ENCODE data around the gene ADCY2. TPM values are rescaled to one million over a fixed set of nuclear protein-coding genes. Genes with fewer than 3 reads are reported as not detected.

The ADCY2 gene
- total RNA-seq, 1 experiment from 2014 or later = not detected

GRCh38 chr5:7650755-7651154 lies 254.8 kb downstream of the ADCY2 start:
- no peak for DNase-seq (ENCODE audit: extremely low read depth, low read depth)

- no peak for DNase-seq (ENCODE audit: extremely low read depth, low read depth)
Measured at GRCh38 chr5:7653046-7653445, 257.1 kb downstream of the ADCY2 start.

GRCh38 chr5:7657153-7657552 lies 261.2 kb downstream of the ADCY2 start:
- DNase-seq (ENCODE audit: extremely low read depth, low read depth) = no peak

- DNase-seq (ENCODE audit: extremely low read depth, low read depth) = no peak
Measured at GRCh38 chr5:7659420-7659819, 263.5 kb downstream of the ADCY2 start.

DNA sequence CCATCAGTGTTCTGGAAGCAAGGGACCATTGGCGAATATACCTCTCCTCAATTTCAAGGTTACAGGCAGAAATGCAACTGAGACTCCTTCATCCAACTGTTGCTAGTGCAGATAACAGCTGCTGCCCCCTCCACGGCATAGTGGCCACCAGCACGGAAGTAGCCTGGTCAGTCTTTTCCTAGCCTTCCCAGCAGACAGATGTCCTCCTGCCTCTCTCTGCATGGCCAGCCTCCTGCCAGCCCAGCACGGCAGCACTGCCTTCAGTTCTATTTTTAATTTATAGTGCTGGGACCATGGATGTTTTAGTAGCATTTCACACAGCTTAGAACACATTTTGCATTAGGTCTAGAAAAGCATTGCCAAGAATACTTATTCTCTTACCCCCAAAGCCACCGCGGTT lies 266.4 kb downstream of the ADCY2 start:
- no peak for DNase-seq (ENCODE audit: extremely low read depth, low read depth)

GRCh38 chr5:7663808-7664207 lies 267.9 kb downstream of the ADCY2 start:
- no peak for DNase-seq (ENCODE audit: extremely low read depth, low read depth)

- DNase-seq (ENCODE audit: extremely low read depth, low read depth) = no peak
Measured at GRCh38 chr5:7664208-7664607, 268.3 kb downstream of the ADCY2 start.

DNA sequence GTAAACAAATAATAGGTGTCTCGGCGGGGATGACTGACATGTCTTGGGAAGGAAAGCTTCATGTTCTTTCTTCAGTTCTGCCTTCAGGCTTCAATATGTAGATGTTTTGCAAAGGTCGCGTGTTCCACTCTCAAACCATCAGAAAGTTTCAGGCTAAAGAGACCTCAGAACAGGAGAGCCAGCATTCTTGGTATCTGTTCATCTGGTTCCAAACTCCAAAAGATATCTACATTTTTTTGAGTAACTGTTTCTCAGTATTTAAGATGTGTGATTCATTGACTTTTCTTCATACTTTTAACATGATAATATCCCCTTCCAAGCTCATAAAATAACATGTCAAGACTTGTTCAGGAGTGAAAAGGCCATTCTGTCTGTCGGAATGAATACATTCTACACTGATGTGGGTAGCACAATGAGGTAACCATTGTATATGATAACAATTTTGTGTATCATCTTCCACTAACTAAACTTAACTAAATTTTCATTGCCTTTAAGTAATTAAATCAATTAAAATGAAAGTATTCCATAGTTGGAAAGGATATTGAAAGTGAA lies 271.4 kb downstream of the ADCY2 start:
- no peak for DNase-seq (ENCODE audit: extremely low read depth, low read depth)

GRCh38 chr5:7668161-7668560 lies 272.2 kb downstream of the ADCY2 start:
- no peak for DNase-seq (ENCODE audit: extremely low read depth, low read depth)

DNA sequence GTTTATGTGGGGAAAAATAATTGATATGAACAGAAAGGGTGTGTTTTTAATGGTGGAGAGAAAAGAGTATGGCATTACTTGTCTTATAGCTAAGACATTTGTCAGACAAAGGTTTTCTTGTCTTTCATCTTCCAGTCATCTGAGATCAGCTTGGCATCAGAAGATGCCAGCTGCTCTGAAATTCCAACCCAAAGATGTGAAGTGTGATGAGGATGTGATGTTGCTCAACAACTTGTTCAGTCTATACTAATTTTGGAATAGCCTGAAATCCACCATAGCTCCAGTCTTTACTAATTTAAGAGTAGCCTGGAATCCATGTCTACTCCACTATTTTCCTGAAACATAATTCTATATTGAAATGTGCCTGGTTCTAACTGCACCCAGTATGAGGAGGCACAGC lies 272.7 kb downstream of the ADCY2 start:
- DNase-seq (ENCODE audit: extremely low read depth, low read depth) = no peak

DNA sequence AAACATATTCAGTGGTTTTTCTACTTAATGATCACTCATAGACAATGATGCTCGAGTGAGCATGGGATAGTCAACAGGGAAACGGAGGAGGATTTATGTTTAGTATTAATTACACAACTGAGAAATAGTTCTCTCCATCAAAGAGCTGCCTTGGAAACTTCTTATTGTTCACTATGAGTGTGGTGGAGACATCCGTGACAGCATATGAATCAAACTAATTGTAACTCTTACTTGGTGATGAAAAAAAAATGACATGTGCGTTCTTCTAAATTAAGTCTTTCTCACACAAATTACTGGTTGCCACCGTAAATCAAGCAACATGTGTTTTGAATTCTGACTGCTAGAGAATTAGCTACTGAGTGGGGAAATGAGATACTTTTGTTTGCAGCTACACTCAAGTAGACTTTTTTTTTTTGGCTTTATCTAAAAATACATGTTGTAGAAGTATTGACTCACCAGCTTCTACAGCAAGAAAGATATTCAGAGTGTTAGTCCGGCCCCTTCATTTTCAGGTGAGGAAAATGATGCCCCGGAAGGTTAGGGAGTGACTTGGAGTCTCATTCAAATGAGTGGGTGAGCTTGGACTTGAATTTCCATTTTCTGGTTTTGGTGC lies 275.5 kb downstream of the ADCY2 start:
- DNase-seq (ENCODE audit: extremely low read depth, low read depth) = no peak

DNA sequence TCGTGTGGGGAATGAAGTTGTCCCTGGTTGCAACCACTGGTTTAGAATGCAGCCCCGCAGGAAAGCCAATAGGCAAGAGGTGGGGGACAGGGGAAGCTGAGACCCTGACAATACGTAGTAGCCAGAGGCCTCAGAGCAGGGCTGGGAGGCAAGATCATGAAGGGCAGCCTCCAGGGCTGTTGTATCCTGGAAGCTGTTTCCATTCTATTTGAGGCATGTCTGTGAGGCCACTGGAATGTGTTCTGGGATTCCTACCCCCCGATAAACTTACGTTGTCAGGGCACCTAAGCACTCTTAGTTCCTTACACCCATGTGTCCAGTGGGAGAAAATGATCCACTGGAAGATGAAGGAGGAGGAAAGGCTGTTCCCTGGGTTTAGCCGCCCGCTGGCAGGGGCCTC lies 277.7 kb downstream of the ADCY2 start:
- no peak for DNase-seq (ENCODE audit: extremely low read depth, low read depth)

DNA sequence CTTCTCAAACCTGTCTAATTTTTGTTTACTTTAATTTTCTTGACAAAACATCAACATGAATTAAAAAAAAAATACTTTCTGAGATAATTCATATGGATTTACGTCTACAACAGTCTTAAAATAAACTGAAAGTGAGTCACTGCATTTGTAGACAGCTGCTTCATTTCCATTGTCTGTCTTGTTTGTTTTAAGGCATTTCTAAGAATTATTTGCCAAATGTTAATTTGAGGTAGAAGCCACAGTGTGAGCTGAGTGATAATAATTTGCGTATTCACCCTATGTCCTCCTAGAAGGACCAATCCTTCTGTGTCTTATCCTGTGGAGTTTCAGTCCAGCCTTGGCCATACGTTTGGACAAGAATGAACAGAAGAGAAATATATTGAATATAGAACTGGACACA lies 280.5 kb downstream of the ADCY2 start:
- no peak for DNase-seq (ENCODE audit: extremely low read depth, low read depth)

DNA sequence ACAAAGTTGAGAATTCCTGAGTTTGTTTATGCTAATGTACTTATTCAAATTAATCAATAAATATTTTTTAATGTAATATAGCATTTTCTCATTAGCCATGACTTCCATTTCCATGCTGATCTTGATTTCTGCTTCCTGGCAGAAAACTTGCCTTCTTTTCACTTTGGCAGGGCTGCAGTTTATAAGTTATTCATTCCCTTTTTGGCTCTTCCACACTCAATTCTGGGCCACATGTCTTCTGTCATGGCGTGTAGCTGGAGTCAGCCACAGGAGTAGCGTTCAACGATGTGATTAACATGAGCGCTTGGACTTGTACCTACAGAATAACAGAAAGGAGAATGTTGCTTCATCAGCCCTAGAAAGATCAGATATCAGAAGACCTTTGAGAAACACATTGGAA lies 282.1 kb downstream of the ADCY2 start:
- DNase-seq (ENCODE audit: extremely low read depth, low read depth) = no peak

DNA sequence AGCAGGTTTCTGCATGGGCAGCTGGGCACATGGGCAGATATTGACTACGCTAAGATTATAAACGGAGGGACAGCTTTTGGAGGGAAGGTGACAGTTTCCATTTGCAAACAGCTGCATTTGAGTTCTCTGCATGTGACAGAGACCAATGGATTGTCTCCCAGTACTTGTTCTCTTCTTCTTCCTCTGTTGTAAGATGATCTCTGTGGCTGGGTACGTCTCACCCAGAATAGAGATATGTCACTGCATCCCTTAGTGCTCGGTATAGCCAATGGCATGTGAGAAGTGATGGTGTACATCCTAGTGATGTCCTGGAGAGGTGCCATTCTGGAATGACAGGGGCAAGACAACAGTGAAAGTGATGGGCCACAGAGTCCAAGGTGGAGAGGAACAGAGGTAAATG lies 283.7 kb downstream of the ADCY2 start:
- DNase-seq (ENCODE audit: extremely low read depth, low read depth) = no peak

GRCh38 chr5:7680260-7680659 lies 284.3 kb downstream of the ADCY2 start:
- DNase-seq (ENCODE audit: extremely low read depth, low read depth) = no peak

DNA sequence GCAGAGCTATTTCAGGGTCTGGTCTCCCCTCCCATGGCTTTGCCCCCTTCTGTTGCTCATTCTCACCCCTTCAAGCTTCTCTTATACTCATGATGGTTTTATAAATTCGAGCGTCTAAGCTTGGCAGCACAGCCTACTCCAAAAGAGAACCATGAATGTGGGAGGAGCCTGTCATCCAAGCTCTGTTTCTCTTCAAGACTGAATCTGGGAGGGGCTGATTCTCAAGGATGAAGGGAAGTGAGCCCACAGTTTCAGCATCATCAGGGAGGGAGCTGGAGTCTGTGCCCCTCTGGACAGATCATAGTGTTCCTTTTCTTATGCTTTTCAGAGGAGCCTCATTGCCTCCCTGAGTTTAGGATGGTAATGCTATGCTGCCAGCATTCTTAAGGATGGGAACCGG lies 286.4 kb downstream of the ADCY2 start:
- DNase-seq (ENCODE audit: extremely low read depth, low read depth) = no peak

DNA sequence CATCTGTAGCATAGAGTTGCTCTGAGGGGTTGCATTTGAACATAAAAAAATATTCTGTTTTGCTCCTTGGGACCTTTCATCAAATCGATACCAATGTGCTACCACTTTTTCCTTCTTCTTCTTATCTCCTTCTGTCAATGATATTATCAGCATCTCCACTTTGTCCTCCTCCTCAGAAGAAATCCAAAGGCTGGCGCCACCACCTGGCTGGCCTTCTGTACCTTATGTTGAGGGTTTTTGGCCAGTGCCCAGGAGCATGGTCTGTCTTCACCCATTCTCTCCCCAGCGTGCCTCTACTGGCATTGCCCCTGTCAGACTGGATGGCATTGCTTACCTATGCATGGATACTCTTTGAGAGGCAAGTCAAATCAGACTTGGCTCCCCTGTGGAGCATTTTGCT lies 287.8 kb downstream of the ADCY2 start:
- no peak for DNase-seq (ENCODE audit: extremely low read depth, low read depth)

GRCh38 chr5:7684826-7685225 lies 288.9 kb downstream of the ADCY2 start:
- DNase-seq (ENCODE audit: extremely low read depth, low read depth) = no peak

DNA sequence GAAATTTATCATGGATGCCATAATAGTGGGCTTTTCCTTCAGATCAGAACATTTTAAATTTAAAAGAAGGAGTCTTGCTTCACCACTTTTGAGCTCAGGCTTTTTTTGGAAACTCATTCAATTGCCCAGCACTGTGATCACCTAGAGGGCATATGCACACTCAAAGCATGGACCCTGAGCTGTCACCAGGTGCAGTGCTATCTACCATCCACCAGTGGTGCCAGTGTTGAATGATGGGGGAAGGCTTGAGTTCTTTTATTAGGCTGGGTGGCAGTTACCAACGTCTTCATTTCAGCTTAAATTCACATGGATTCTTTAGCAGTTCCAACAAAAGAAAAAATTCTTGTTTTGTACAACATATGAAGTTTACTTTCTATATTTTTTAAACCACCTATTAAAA lies 290.9 kb downstream of the ADCY2 start:
- no peak for DNase-seq (ENCODE audit: extremely low read depth, low read depth)

GRCh38 chr5:7690557-7690956 lies 294.6 kb downstream of the ADCY2 start:
- DNase-seq (ENCODE audit: extremely low read depth, low read depth) = no peak

- no peak for DNase-seq (ENCODE audit: extremely low read depth, low read depth)
Measured at GRCh38 chr5:7705261-7705660, 309.3 kb downstream of the ADCY2 start.

DNA sequence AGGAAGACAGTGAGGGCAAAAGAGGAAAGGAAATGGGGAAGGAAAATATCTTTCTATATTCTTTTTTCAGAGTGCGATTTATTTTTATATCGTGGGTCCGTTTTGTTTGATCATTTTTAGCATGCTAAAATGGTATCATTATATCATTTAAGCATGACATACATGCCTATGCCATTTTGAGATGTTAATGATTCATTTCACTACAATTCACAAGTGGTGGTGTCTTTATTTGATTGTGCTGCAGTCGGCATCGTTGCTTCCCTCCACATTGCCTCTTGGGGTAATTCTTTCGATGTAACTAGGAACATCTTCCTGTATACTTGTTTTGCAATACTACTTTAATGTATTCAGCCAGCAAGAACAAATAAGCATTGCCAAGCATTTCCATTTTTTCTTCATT lies 309.8 kb downstream of the ADCY2 start:
- DNase-seq (ENCODE audit: extremely low read depth, low read depth) = no peak
